ENCODE measurements around the gene DLEC1.

The DLEC1 gene

GRCh38 chr3:37997791-37998370 is 41.1 kb upstream of the DLEC1 start:
- TF ChIP-seq CTCF (conservative IDR thresholded peaks at IDR 0.05) = no peak
- H3K27ac ChIP-seq = peak overlapping the region; percentile 54; the same call in 1 of the 2 replicates

DNA sequence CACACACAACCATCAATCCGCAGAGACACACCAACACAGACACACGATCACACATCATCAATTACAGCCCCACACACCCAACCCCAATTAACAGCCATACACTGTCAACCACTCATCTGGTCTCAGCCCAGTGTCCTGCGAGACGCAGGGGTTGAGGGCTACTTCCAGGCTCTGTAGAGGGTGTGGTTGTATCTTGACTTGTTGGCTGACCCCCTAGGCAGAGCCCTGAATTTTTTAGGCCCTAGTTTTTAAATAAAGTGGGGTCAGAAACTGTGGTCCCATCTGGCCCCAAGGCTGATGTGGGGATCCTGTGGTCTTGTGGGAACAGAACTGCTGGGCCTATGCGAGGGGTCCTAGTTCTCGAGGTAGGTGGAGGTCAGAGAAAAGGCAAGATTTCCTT is 39.2 kb upstream of the DLEC1 start:
- H3K27ac ChIP-seq = peak overlapping the region; percentile 69; the same call in 1 of the 2 replicates
- TF ChIP-seq CTCF (conservative IDR thresholded peaks at IDR 0.05) = no peak

GRCh38 chr3:38000242-38000916 is 38.6 kb upstream of the DLEC1 start:
- TF ChIP-seq CTCF (conservative IDR thresholded peaks at IDR 0.05) = no peak
- H3K27ac ChIP-seq = peak overlapping the region; percentile 69; the same call in 1 of the 2 replicates

DNA sequence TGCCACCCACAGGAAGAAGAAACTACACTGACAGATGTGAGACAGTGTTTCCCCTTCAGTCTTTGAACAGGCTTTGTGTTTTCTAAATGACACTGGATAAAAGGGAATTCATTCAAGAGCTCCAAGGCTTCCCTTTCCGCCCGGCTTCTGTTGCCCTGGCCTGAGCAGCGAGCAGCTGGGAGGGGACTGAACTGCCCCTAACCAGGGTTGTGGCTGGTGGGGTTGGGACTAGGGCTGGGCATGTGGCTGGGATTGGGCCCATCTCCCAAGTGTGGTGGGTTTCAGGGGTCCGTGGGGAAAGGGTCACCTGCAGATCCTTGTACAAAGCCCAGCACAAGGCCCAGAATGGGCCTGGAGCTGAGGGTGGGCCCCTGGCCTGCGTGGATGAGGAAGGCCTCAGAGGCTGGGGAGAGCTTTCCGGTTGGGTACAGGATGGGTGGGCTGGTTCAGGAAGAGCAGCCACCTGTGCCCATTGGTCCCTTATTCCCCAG is 38.0 kb upstream of the DLEC1 start:
- TF ChIP-seq CTCF (conservative IDR thresholded peaks at IDR 0.05) = no peak
- H3K27ac ChIP-seq = peak overlapping the region; percentile 69; the same call in 1 of the 2 replicates

DNA sequence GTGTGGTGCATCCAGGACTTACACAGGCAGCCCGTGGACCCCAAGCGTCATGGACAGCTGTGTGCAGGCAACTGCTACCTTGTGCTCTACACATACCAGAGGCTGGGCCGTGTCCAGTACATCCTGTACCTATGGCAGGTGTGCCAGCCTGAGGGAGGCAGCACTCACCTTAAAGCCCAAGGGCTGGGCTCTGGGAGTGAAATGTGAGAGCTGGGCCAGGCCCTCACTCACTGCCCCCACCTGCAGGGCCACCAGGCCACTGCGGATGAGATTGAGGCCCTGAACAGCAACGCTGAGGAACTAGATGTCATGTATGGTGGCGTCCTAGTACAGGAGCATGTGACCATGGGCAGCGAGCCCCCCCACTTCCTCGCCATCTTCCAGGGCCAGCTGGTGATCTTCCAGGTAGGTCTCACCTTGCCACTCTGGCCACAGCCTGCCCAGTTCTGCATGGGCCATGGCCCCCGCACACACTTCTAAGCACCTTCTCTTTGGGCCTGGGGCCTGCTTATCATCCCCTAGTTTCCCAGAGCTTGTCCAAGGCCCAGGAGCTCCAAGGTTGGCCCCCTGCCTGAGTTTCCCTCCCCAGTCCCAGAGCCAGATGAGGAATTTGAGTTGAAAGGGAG is 37.4 kb upstream of the DLEC1 start:
- peak overlapping the region; percentile 69; the same call in 1 of the 2 replicates for H3K27ac ChIP-seq
- peak; percentile 74 for TF ChIP-seq CTCF (conservative IDR thresholded peaks at IDR 0.05)

GRCh38 chr3:38002291-38002876 is 36.6 kb upstream of the DLEC1 start:
- peak overlapping the region; percentile 69 for H3K27ac ChIP-seq
- TF ChIP-seq CTCF (conservative IDR thresholded peaks at IDR 0.05) = no peak

DNA sequence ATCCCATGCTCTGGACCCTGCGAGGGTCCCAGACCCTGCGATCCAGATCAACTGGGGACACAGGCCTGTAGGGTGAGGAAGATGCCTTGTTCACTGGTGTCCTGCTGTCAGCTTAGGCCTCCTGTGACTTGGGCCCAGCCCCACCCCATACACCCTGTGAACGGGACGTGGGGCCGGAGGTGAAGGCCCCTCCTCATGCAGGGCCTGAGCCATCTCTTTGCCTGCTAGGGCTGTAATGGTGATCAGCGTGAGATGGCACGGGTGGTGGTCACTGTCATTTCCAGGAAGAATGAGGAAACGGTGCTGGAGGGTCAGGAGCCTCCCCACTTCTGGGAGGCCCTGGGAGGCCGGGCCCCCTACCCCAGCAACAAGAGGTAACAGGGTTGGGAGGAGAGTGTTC is 36.1 kb upstream of the DLEC1 start:
- 0 out of 2 replicates have a peak, but pooled peaks have one; percentile 3 for TF ChIP-seq CTCF (conservative IDR thresholded peaks at IDR 0.05)
- H3K27ac ChIP-seq = peak overlapping the region; percentile 69

All from VCaP (cell line).